Occipital lobe (tissue), 2 donors: Measurements from ENCODE around the gene JAKMIP3. TPM values are rescaled to one million over a fixed set of nuclear protein-coding genes. Genes with fewer than 3 reads are reported as not detected.
A peak's percentile ranks its signal among the peaks of the same experiment; 100 is the strongest.

Source experiments
- DNase-seq: peaks from one replicate; lab custom pipeline; 2025; lab: John Stamatoyannopoulos, UW
- total RNA-seq: library from RNA; depleted of rRNA; stranded (reverse); fragments of >200 nt; gene quantifications from one replicate; pipeline ENCODE4 v1.2.3, GENCODE V29; 2014

JAKMIP3 gene
- total RNA-seq, 1 donor from 2014 or later, result 4.8 TPM

GRCh38 chr10:132043861-132044695, 21.7 kb upstream of the JAKMIP3 start:
- no peak for DNase-seq

- DNase-seq, result no peak
Measured at GRCh38 chr10:132044803-132045202, 20.9 kb upstream of the JAKMIP3 start.

DNA sequence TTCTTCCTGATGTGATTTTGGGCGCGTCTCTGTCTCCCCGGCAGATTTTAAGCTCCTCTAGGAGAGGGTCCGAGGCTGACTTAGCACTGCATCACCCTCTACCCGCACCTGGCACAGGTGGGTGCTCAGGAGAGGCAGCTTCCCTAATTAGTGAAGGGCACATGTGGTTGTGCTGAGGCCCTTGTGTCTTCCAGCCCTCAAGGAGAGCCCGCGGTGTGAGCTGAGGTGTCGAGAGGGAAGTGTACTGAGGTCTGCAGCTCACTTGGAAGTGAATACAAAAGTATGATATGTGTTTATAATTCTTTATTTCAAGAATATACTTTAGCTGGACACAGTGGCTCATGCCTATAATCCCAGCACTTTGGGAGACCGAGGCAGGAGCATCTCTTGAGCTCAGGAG, 20.4 kb upstream of the JAKMIP3 start:
- no peak for DNase-seq

GRCh38 chr10:132047575-132048293, 18.0 kb upstream of the JAKMIP3 start:
- no peak for DNase-seq

DNA sequence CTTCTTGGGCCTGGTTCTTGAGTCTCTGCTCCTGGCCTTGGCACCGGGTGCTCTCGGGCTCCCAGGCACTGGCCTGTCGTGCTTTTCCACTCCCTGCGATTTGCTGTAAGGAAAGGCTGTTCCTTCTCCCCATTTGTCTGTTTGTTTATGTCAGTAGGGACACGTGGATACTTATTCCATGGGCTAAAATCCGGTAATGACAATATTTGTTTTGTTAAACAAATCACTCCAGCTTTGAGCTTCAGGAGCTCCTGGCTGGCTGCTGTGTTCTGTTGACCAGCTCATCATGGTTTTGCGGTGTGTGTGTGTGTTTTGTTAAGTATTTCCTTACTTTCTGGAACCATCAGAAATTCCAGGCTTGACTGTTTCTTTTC, 17.5 kb upstream of the JAKMIP3 start:
- no peak for DNase-seq

- no peak for DNase-seq
Measured at GRCh38 chr10:132050191-132050590, 15.6 kb upstream of the JAKMIP3 start.

- no peak for DNase-seq
Measured at GRCh38 chr10:132052124-132052523, 13.6 kb upstream of the JAKMIP3 start.

DNA sequence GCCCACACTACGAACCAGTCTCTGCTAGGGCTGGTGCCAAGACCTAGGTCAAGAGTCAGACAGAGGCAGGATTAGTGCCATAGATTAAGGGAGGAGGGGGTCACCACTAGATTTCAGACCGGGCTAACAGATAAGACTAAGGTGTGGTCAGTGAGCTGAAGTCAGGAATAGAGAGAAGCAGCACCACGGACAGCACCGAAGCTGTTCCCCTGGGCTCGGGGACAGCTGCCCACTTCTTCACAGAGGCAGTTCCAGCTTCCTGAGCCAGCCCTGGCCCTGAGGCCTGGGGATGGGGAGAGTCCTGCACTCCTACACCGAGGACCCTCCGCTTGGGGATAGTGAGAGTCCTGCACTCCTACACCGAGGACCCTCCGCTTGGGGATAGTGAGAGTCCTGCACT, 11.2 kb upstream of the JAKMIP3 start:
- DNase-seq, result no peak

DNA sequence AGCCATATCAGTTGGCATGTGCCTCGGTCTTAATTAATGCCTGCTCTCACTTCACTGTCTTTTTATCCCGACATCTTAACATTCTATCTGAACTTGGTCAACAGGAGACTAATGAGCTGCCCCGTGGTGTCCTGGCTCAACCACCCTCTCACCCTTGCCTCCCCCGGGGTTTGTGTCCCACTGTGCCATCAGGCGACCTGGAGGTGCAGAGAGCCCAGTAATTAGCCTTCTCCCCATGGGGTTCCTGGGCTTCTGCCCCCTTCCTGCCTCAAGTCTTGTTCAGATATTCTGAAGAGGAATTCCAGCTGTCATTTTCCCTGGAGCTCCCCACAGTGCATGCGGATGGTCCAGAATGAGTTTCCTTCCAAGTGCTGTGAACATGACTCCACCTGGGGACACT, 10.1 kb upstream of the JAKMIP3 start:
- DNase-seq, result no peak

- no peak for DNase-seq
Measured at GRCh38 chr10:132056663-132057062, 9.1 kb upstream of the JAKMIP3 start.

DNA sequence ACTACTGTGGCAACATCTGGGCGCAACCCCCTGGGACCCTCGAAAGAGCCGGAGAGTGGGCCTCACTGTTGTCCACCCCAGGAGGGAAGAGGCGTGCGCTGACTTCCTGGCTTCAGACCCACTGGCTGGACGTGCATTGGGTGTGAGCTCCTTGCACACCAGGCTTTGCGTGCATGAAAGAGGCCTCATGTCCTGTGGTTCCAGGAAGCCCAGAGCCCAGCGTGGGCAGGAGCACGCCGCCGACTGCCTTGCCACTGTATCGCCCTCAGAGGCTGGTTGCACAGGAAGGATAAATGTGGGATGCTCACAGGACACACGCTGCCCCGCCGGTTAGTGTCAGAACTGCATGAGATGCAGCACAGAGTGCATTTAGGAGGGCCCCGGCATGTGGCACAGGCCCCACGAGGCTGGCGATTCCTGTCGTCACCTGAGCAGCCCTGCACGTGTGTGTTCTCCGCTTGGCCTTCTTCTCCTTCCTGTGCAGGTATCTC, 8.5 kb upstream of the JAKMIP3 start:
- DNase-seq, result no peak

DNA sequence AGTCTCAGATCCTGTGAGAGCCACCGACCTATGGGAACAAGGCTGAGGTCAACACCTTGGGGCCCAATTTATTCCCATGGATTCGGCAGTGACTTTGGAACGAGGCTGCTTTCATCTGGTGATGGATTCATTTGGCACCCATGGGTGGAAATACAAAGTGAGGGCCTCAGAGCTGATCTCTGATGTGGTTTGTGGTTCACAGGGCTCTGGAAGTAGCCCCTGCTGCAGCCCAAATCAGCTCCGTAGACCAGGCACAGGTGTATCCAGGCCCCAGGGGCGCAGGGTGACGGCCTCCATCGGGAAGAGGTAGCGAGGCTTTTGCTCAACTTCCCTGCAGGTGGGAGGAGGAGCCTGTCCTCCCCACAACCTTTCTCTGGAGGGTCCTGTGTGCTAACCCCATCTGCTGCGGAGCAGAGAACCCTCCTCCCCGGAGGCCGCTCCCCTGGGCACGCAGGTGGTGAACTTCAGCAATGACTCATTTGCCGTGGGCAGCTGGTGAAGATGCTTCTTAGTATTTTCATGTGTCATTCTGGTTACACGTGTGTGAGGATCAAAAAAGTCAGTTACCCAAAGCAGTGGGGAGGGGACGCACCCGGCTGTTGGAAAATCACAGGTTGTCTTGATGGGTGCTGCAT, 7.5 kb upstream of the JAKMIP3 start:
- DNase-seq, result no peak

GRCh38 chr10:132058793-132059759, 6.7 kb upstream of the JAKMIP3 start:
- no peak for DNase-seq

DNA sequence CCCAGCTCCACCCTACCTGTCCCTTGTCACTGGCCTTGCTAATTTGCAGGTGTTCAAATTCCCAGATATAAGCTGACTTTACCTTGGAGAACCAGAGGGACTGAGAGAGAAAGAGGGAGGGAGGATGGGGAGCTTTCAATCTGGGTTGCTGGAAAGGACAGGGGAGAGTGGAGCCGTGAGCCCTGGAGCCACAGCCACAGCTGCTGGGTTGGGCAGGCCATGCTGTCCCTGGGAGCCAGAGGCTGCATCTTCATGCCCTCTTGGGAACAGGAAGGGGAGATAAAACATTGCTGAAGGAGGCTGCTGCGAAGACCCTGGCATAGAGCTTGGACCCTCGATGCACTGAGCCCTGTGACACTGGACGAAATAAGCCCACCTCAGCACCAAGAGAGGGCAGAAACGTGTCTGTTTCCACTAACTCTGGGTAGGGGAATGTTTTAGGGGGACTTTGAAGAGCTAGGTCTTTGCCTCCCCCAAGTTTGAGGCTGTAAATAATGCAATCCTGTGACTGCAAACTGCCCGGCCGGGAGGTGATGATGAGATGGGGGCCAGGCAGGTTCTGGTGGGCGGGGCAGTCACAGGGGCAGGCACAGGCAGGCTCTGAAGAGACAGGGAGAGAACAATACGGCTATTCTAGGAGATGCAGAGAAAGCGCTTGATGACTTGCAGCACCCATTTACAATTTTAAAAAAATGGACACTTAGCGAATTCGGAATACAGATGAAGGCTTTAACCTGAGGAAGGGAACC, 5.8 kb upstream of the JAKMIP3 start:
- DNase-seq, result peak; percentile 16

GRCh38 chr10:132061030-132061429, 4.7 kb upstream of the JAKMIP3 start:
- no peak for DNase-seq

GRCh38 chr10:132061465-132061864, 4.3 kb upstream of the JAKMIP3 start:
- DNase-seq, result no peak

GRCh38 chr10:132062116-132062515, 3.6 kb upstream of the JAKMIP3 start:
- no peak for DNase-seq

DNA sequence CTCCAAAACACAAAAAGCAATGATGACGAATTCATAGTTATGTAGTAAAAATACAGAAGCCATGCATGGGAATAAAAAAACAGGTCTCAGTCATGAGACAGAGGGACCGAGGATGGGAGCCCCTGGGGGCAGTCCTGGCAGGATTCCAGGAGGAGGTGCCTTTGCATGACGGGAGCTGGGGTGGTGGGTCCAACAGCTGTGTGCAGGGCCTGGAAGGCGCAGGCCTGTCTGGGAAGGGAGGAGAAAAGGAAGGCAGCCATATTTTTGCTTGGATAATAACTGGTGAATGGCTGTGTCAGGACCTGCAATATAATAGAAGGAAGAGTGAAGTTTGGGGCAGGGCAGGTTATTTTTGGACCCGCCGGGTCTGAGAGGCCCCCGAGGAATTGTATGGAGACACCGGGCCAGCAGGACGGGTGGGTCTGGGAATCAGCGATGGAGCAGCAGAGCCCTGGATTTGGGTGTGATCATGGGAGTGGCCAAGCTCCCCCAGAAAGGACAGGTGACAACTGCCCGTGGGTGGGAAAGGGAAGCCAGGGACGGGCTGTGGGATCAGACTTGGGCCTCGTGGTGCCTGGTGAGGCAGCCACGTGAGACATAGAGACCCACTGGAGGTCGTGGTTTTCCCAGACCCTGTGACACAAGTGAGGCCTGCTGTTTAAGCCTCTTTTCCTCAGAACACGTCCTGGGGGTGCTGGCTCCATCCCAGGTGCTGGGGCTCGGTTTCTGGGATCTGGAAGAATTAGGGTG, 2.9 kb upstream of the JAKMIP3 start:
- no peak for DNase-seq

DNA sequence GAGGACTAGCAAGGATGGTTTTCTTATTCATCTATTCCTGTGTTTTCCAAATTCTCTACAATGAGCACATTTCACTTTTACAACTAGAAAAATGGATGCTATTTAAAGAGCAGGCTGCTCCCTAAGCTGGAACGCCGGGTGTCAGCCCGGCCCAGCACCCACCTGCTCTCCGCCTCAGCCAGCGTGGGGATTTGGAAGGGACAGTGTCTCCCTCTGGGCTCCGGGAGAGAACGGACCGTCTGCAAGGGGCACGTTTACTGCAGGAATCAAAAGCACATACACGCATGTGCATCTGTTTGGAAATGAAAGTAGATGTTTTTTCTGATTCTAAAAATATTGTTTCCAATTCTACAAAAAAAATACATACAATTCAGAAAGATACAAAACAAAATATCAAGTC, 2.3 kb upstream of the JAKMIP3 start:
- peak; percentile 49 for DNase-seq
